Natural killer cell (primary cell): ENCODE results near the gene EPHB2. TPM values are rescaled to one million over a fixed set of nuclear protein-coding genes. Genes with fewer than 3 reads are reported as not detected.

Experiments
- ATAC-seq, 3 donors: fragments of 150-1000 bp in 2 of 3; fragments of 200-7000 bp in 1 of 3; cut with Tn5 transposase; 1 replicate in 1 of 3; 2 replicates in 2 of 3; pipeline ENCODE4 v1.10.0; 2021; ENCODE audit warnings: mild to moderate bottlenecking in 2 of 3, moderate library complexity in 2 of 3
- DNase-seq, 2 donors: peaks; one replicate each; pipeline versions ENCODE4 v3.0.0 to v3.0.0-alpha.2; 2013 to 2021; ENCODE audit warnings: mixed read lengths in 1 of 2
- H3K27ac ChIP-seq: one replicate; pipeline ENCODE4 v1.5.1; 2013; ENCODE audit warnings: mild to moderate bottlenecking, low read length
- H3K27me3 ChIP-seq: one replicate; pipeline ENCODE4 v1.6.1; 2013; ENCODE audit warnings: low read length; ENCODE audit not compliant: control insufficient read depth, insufficient read depth
- H3K36me3 ChIP-seq: one replicate; pipeline ENCODE4 v1.6.1; 2013; ENCODE audit warnings: low read length; ENCODE audit not compliant: control insufficient read depth, insufficient read depth
- H3K4me1 ChIP-seq: one replicate; pipeline ENCODE4 v1.6.1; 2013; ENCODE audit warnings: low read length; ENCODE audit not compliant: control insufficient read depth, insufficient read depth
- H3K4me3 ChIP-seq: one replicate; pipeline ENCODE4 v1.5.1; 2013; ENCODE audit warnings: low read length
- H3K9me3 ChIP-seq: one replicate; pipeline ENCODE4 v1.6.1; 2013; ENCODE audit warnings: low read length; ENCODE audit not compliant: control insufficient read depth, insufficient read depth
- H3K27ac Mint-ChIP-seq, 2 donors: one replicate each; pipeline ENCODE4 v1.8.0; 2022; ENCODE audit warnings: mild to moderate bottlenecking in 2 of 2, mixed read lengths in 2 of 2, moderate library complexity in 1 of 2
- H3K27me3 Mint-ChIP-seq, 2 donors: one replicate each; pipeline ENCODE4 v1.8.0; 2022; ENCODE audit warnings: low read depth in 2 of 2, mixed read lengths in 2 of 2
- H3K36me3 Mint-ChIP-seq: one replicate; pipeline ENCODE4 v1.8.0; 2022; ENCODE audit warnings: mixed read lengths
- H3K4me1 Mint-ChIP-seq, 2 donors: one replicate each; pipeline ENCODE4 v1.8.0; 2022; ENCODE audit warnings: mixed read lengths in 2 of 2
- H3K4me3 Mint-ChIP-seq: one replicate; pipeline ENCODE4 v1.8.0; 2022; ENCODE audit warnings: mild to moderate bottlenecking, moderate library complexity, mixed read lengths
- H3K9me3 Mint-ChIP-seq, 2 donors: one replicate each; pipeline ENCODE4 v1.8.0; 2022; ENCODE audit warnings: mixed read lengths in 2 of 2
- CTCF ChIP-seq: fragments of 200-600 bp; IDR thresholded peaks from one replicate; pipeline ENCODE4 v1.8.0; 2022; ENCODE audit warnings: antibody characterized with exemption
- WGBS: methylation state at CpG from one replicate; pipeline ENCODE4 v1.1.7; 2013; ENCODE audit warnings: missing lambda C conversion rate; ENCODE audit not compliant: insufficient coverage; 5-methylcytosine and 5-hydroxymethylcytosine counted together
- intact Hi-C: fragments of 100-400 bp; cut with micrococcal nuclease; formaldehyde crosslinking; loops from one replicate; pipeline ENCODE4 v1.14.2; 2022
- total RNA-seq, 4 donors: library from RNA; stranded (reverse); fragments of 120-200 nt in 1 of 4; gene quantifications; one replicate each; pipeline versions ENCODE4 v1.2.3 to v1.2.4, GENCODE V29; 2013 to 2022

Gene EPHB2
- total RNA-seq, 3 donors from 2014 or later (not counting 1 experiment from before 2014, with no cell fraction given), result 0.14 to 0.23 TPM; not detected in 1

GRCh38 chr1:22869325-22869724 is 158.7 kb downstream of the EPHB2 start:
- Mint-ChIP-seq H3K9me3 (no peaks in the 10 kb centered on the region), H3K4me3 (no peak overlapping the region), H3K27ac (no peak overlapping the region), H3K27me3 (no peaks in the 10 kb centered on the region), H3K4me1 (peaks cover 0 to 7% of the 10 kb centered on the region in 2 donors), H3K36me3 (no peaks in the 10 kb centered on the region)
- ATAC-seq (no peak), DNase-seq (no peak)
- WGBS, result 100% methylated on average over 1 of the region's 1 CpG
- peaks cover 3% of the 10 kb centered on the region for H3K4me1 ChIP-seq
- H3K27ac ChIP-seq, result no peak overlapping the region
- H3K36me3 ChIP-seq, result no peaks in the 10 kb centered on the region
- H3K4me3 ChIP-seq, result no peak overlapping the region
- H3K9me3 ChIP-seq, result no peaks in the 10 kb centered on the region
- TF ChIP-seq CTCF, result no peak
- no peaks in the 10 kb centered on the region for H3K27me3 ChIP-seq
- intact Hi-C loops, result no loop called here

GRCh38 chr1:22870201-22870871 is 159.7 kb downstream of the EPHB2 start:
- 89% methylated on average over 13 of the region's 15 CpGs for WGBS
- Histone ChIP-seq H3K4me1 (peaks cover 3% of the 10 kb centered on the region), H3K9me3 (no peaks in the 10 kb centered on the region), H3K36me3 (no peaks in the 10 kb centered on the region), H3K27me3 (no peaks in the 10 kb centered on the region), H3K27ac (no peak overlapping the region), H3K4me3 (no peak overlapping the region)
- peaks cover 0 to 7% of the 10 kb centered on the region in 2 donors for H3K4me1 Mint-ChIP-seq
- H3K27ac Mint-ChIP-seq, result no peak overlapping the region
- H3K4me3 Mint-ChIP-seq, result no peak overlapping the region
- ATAC-seq (no peak), DNase-seq (no peak)
- H3K27me3 Mint-ChIP-seq, result no peaks in the 10 kb centered on the region
- TF ChIP-seq CTCF, result no peak
- no peaks in the 10 kb centered on the region for H3K9me3 Mint-ChIP-seq
- H3K36me3 Mint-ChIP-seq, result no peaks in the 10 kb centered on the region
- intact Hi-C loops, result no loop called here

GRCh38 chr1:22872981-22873664 is 162.5 kb downstream of the EPHB2 start:
- H3K27ac Mint-ChIP-seq, result no peak overlapping the region
- 88% methylated on average over 11 of the region's 11 CpGs for WGBS

More at GRCh38 chr1:22872981-22873664, 162.5 kb downstream of the EPHB2 start:
- Mint-ChIP-seq H3K9me3 (no peaks in the 10 kb centered on the region), H3K27me3 (peaks cover 0 to 4% of the 10 kb centered on the region in 2 donors), H3K36me3 (no peaks in the 10 kb centered on the region), H3K4me1 (no peaks in the 10 kb centered on the region), H3K4me3 (no peak overlapping the region)
- intact Hi-C loops, result no loop called here
- Histone ChIP-seq H3K27me3 (no peaks in the 10 kb centered on the region), H3K4me3 (no peak overlapping the region), H3K36me3 (no peaks in the 10 kb centered on the region), H3K9me3 (no peaks in the 10 kb centered on the region), H3K27ac (no peak overlapping the region), H3K4me1 (no peaks in the 10 kb centered on the region)
- DNase-seq (no peak), ATAC-seq (no peak)
- TF ChIP-seq CTCF, result no peak
